ENCODE measurements around the gene SERINC2.

SERINC2 gene

GRCh38 chr1:31412732-31413404, at the start of gene SERINC2:
Gene SERINC2 (plus strand): TSS chr1:31413213. CDS start chr1:31413266, 53 bp downstream.
- no peaks in the 10 kb centered on the region for H3K9me3 ChIP-seq (ENCODE audit: control insufficient read depth, low read length)
- H3K4me1 ChIP-seq: peaks cover 3% of the 10 kb centered on the region
- H3K4me3 ChIP-seq (ENCODE audit: low read depth, low read length): peak within 1 kb of the TSS; percentile 63
- peak within 1 kb of the TSS; percentile 84 for H3K27ac ChIP-seq
- H3K36me3 ChIP-seq (ENCODE audit: control insufficient read depth, insufficient read depth, low read length): no peaks in the 10 kb centered on the region
- no peaks in the 10 kb centered on the region for H3K27me3 ChIP-seq (ENCODE audit: control insufficient read depth, insufficient read depth, low read length)
- TF ChIP-seq, protein P1, sequence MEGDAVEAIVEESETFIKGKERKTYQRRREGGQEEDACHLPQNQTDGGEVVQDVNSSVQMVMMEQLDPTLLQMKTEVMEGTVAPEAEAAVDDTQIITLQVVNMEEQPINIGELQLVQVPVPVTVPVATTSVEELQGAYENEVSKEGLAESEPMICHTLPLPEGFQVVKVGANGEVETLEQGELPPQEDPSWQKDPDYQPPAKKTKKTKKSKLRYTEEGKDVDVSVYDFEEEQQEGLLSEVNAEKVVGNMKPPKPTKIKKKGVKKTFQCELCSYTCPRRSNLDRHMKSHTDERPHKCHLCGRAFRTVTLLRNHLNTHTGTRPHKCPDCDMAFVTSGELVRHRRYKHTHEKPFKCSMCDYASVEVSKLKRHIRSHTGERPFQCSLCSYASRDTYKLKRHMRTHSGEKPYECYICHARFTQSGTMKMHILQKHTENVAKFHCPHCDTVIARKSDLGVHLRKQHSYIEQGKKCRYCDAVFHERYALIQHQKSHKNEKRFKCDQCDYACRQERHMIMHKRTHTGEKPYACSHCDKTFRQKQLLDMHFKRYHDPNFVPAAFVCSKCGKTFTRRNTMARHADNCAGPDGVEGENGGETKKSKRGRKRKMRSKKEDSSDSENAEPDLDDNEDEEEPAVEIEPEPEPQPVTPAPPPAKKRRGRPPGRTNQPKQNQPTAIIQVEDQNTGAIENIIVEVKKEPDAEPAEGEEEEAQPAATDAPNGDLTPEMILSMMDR (IDR thresholded peaks at IDR 0.05): no peak
- H3K4me2 ChIP-seq (ENCODE audit: low read length): peak within 1 kb of the TSS; percentile 93
- H3K9ac ChIP-seq: peak within 1 kb of the TSS; percentile 67
- peak within 1 kb of the TSS; percentile 87 for H2AFZ ChIP-seq
- no peaks in the 10 kb centered on the region for H3K79me2 ChIP-seq

DNA sequence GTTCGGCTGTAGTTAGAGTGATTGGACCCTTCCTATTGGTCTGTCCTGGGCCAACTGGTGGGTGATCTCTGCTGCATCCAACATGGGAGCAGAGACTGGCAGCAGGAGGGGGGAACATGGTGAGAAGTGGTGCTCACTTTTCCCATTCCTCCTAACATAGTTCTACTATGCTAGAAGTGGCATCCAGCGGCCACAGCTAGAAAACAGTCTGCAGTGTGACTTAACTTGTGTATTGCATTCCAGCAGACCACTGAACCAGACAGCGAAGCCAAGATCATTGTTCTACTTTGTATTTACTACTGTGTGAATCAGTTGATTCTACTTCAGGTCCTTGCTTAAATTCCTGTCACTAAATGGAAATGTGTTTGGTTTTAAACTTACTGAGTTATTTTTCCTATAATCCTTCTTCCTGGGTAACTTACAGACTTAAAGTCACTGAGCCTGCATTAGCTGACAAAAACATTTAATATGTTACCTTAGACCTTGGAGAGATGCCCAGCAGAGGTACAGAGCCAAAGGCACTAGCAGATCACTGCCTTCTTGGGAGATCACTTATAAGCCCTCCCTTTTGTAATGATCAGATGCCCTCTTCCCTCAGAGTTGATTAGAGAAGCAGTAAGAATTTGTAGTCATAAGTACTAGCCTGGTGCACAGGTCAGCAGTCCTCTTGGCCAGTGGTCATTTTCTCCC, 48.3 kb upstream of the SERINC2 start:
- no peaks in the 10 kb centered on the region for H3K9me3 ChIP-seq (ENCODE audit: control insufficient read depth, low read length)
- H3K4me2 ChIP-seq (ENCODE audit: low read length): peak overlapping the region; percentile 32
- peaks cover 4% of the 10 kb centered on the region for H3K4me1 ChIP-seq
- H3K36me3 ChIP-seq (ENCODE audit: control insufficient read depth, insufficient read depth, low read length): no peaks in the 10 kb centered on the region
- H3K27ac ChIP-seq: no peak overlapping the region
- H3K27me3 ChIP-seq (ENCODE audit: control insufficient read depth, insufficient read depth, low read length): no peaks in the 10 kb centered on the region
- H2AFZ ChIP-seq: no peak overlapping the region
- H3K4me3 ChIP-seq (ENCODE audit: low read depth, low read length): no peak overlapping the region
- no peaks in the 10 kb centered on the region for H3K79me2 ChIP-seq
- TF ChIP-seq, protein P1 (IDR thresholded peaks at IDR 0.05): no peak
- H3K9ac ChIP-seq: no peak overlapping the region

DNA sequence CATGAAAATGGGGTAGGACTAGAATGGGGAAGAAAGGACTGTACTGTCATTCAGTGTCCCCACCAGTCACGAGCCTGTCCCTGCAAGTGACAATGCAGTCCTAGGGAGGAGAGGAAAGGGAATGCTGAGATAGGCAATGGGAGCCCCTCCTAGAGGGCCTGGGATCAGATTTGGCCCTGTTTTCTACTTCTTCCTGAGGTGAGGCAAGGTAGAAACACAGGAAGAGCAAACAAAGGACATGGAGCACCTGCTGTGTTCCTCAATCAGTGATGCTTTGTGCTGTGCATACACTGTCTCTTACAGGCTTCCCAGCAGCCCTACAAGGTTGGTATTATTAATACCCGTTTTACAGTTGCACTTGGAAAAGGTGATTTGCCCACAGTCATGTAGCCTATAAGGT, 46.2 kb upstream of the SERINC2 start:
- Histone ChIP-seq H3K79me2 (no peaks in the 10 kb centered on the region), H3K27me3 (ENCODE audit: control insufficient read depth, insufficient read depth, low read length) (no peaks in the 10 kb centered on the region), H2AFZ (no peak overlapping the region), H3K27ac (no peak overlapping the region), H3K9me3 (ENCODE audit: control insufficient read depth, low read length) (no peaks in the 10 kb centered on the region), H3K36me3 (ENCODE audit: control insufficient read depth, insufficient read depth, low read length) (no peaks in the 10 kb centered on the region), H3K4me2 (ENCODE audit: low read length) (no peak overlapping the region), H3K4me1 (peaks cover 4% of the 10 kb centered on the region), H3K9ac (no peak overlapping the region), H3K4me3 (ENCODE audit: low read depth, low read length) (no peak overlapping the region)
- TF ChIP-seq, protein P1 (IDR thresholded peaks at IDR 0.05): no peak

DNA sequence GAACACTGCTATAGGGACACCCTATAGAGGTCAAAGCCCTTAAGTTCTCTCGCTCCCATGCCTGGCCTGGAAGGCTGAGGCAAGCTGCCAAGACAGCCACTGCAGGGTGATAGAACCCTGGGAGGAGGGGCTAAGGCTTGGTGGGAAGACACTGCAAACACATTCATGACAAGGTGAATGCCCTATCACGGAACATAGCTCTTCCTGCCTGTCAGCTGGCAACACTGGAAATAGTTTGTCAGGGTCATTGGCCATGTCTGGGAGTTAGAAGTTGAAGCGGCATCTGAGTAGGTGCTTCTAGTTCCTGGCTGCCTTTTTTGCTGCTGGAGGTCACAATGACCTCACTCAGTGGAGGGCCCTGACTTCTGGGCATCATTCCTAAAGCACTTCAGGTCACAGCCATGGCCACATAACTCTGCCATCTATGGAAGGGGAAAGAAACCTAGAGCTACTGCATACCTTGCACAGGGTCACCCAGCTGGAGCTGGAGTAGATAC, 44.4 kb upstream of the SERINC2 start:
- Histone ChIP-seq H3K4me3 (ENCODE audit: low read depth, low read length) (no peak overlapping the region), H3K27ac (no peak overlapping the region), H3K36me3 (ENCODE audit: control insufficient read depth, insufficient read depth, low read length) (no peaks in the 10 kb centered on the region), H3K9ac (no peak overlapping the region), H2AFZ (no peak overlapping the region), H3K4me1 (peaks cover 4% of the 10 kb centered on the region), H3K27me3 (ENCODE audit: control insufficient read depth, insufficient read depth, low read length) (no peaks in the 10 kb centered on the region), H3K79me2 (no peaks in the 10 kb centered on the region), H3K4me2 (ENCODE audit: low read length) (no peak overlapping the region), H3K9me3 (ENCODE audit: control insufficient read depth, low read length) (no peaks in the 10 kb centered on the region)
- TF ChIP-seq, protein P1 (IDR thresholded peaks at IDR 0.05): no peak
